Forelimb muscle (tissue), 1 donor: ENCODE measurements around the gene S100A6. TPM values are rescaled to one million over a fixed set of nuclear protein-coding genes. Genes with fewer than 3 reads are reported as not detected.
A peak's percentile ranks its signal among the peaks of the same experiment; 100 is the strongest.
"Not testable (repeated sequence)": the region's sequence is repeated elsewhere in the genome, so short reads cannot be mapped to it uniquely, and the experiment has no call there.

ENCODE experiments used
- DNase-seq: peaks from one replicate; pipeline ENCODE4 v3.0.0-alpha.2; 2013; ENCODE audit warnings: low read depth
- polyA plus RNA-seq: library from polyadenylated mRNA; unstranded; fragments of 120-200 nt; gene quantifications from one replicate; pipeline ENCODE4 v1.2.1, GENCODE V29; 2013; ENCODE audit not compliant: insufficient read length

Gene S100A6
- polyA plus RNA-seq, 1 donor: 191 TPM

GRCh38 chr1:153531638-153532037, 4.2 kb downstream of the S100A6 start:
- DNase-seq: no peak

- DNase-seq: no peak
Observed at GRCh38 chr1:153527683-153528040, 8.1 kb downstream of the S100A6 start.

GRCh38 chr1:153527023-153527682, 8.6 kb downstream of the S100A6 start:
- DNase-seq: no peak

- no peak for DNase-seq
Observed at GRCh38 chr1:153526132-153526543, 9.7 kb downstream of the S100A6 start.

- no peak for DNase-seq
Observed at GRCh38 chr1:153525088-153525728, 10.6 kb downstream of the S100A6 start.

- not testable (repeated sequence) for DNase-seq
Observed at GRCh38 chr1:153522353-153523048, 13.3 kb downstream of the S100A6 start.

- DNase-seq: not testable (repeated sequence)
Observed at GRCh38 chr1:153521808-153522207, 14.0 kb downstream of the S100A6 start.

GRCh38 chr1:153520818-153521476, 14.8 kb downstream of the S100A6 start:
- no peak for DNase-seq

GRCh38 chr1:153520137-153520691, 15.6 kb downstream of the S100A6 start:
- DNase-seq: not testable (repeated sequence)

- DNase-seq: no peak
Observed at GRCh38 chr1:153519242-153519641, 16.5 kb downstream of the S100A6 start.

- no peak for DNase-seq
Observed at GRCh38 chr1:153515504-153516394, 20.0 kb downstream of the S100A6 start.

GRCh38 chr1:153513666-153514065, 22.1 kb downstream of the S100A6 start:
- DNase-seq: no peak

GRCh38 chr1:153513023-153513422, 22.8 kb downstream of the S100A6 start:
- no peak for DNase-seq

GRCh38 chr1:153510984-153511410, 24.8 kb downstream of the S100A6 start:
- no peak for DNase-seq

GRCh38 chr1:153509729-153510354, 25.9 kb downstream of the S100A6 start:
- no peak for DNase-seq

- DNase-seq: no peak
Observed at GRCh38 chr1:153509036-153509435, 26.8 kb downstream of the S100A6 start.

- no peak for DNase-seq
Observed at GRCh38 chr1:153507926-153508583, 27.7 kb downstream of the S100A6 start.

- peak; percentile 81 for DNase-seq
Observed at GRCh38 chr1:153506831-153507413, 28.9 kb downstream of the S100A6 start.

GRCh38 chr1:153506386-153506785, 29.4 kb downstream of the S100A6 start:
- no peak for DNase-seq

- no peak for DNase-seq
Observed at GRCh38 chr1:153505576-153505975, 30.2 kb downstream of the S100A6 start.
